HepG2 (cell line): ENCODE measurements around the gene FRMPD2. TPM values are rescaled to one million over a fixed set of nuclear protein-coding genes. Genes with fewer than 3 reads are reported as not detected.

Experiments used
- ATAC-seq: fragments of 200-7000 bp; cut with Tn5 transposase; 3 replicates; pipeline ENCODE4 v1.9.1; 2020; ENCODE audit warnings: mild to moderate bottlenecking, moderate library complexity
- BruUV-seq: library from RNA; stranded (reverse); fragments of 400-500 nt; replicated peaks from 2 replicates; lab custom pipeline; 2021; lab: Mats Ljungman, UMichigan
- CTCF ChIA-PET: fragments of 300-600 bp; formaldehyde crosslinking; extraction: SDS; loops from one replicate; lab custom pipeline; 2021; ENCODE audit warnings: low total read pairs, inconsistent platforms, low intra/inter-chr PET ratio; lab: Yijun Ruan, JAX
- POLR2A ChIA-PET: fragments of 350-600 bp; sonication (Branson Sonifier 250); formaldehyde crosslinking; loops from one replicate; lab custom pipeline; 2020; ENCODE audit warnings: antibody characterized with exemption, inconsistent platforms; lab: Yijun Ruan, JAX
- DNase-seq: peaks from one replicate; pipeline ENCODE4 v3.0.0-alpha.2; 2015; ENCODE audit warnings: low spot score
- FAIRE-seq: peaks from 3 replicates; lab custom pipeline; 2011; peaks lifted over from hg19 to GRCh38; lab: Jason Lieb, UNC
- H2AFZ ChIP-seq: one replicate; pipeline ENCODE4 v1.6.1; 2011; ENCODE audit warnings: low read length, inconsistent platforms
- H3K27ac ChIP-seq: fragments of 300-600 bp; 3 replicates; pipeline ENCODE4 v1.8.0; 2011; ENCODE audit warnings: mixed run types, mild to moderate bottlenecking, mixed read lengths, low read length, inconsistent platforms; ENCODE audit not compliant: insufficient read depth; ENCODE audit errors: extremely low read length
- H3K27me3 ChIP-seq, 2 experiments: fragments of 200-600 bp in 1 of 2; 2 replicates in 1 of 2; 3 replicates in 1 of 2; pipeline versions ENCODE4 v1.6.0 to v1.8.0; 2011; ENCODE audit warnings: low read length in 2 of 2, mild to moderate bottlenecking in 2 of 2, moderate library complexity in 2 of 2, inconsistent platforms in 1 of 2; ENCODE audit not compliant: insufficient read depth in 2 of 2, control insufficient read depth in 1 of 2
- H3K36me3 ChIP-seq, 2 experiments: fragments of 200-600 bp in 1 of 2; replicated peaks in 1 of 2; 2 replicates in 1 of 2; 3 replicates in 1 of 2; pipeline versions ENCODE4 v1.5.1 to v1.8.0; 2011; ENCODE audit warnings: low read length in 2 of 2, inconsistent platforms in 1 of 2; ENCODE audit not compliant: insufficient read depth in 2 of 2, control insufficient read depth in 1 of 2
- H3K4me1 ChIP-seq: 2 replicates; pipeline ENCODE4 v1.5.1; 2012; ENCODE audit warnings: low read length, inconsistent platforms; ENCODE audit not compliant: insufficient read depth
- H3K4me2 ChIP-seq: 2 replicates; pipeline ENCODE4 v1.6.0; 2011; ENCODE audit warnings: low read depth, low read length, inconsistent platforms
- H3K4me3 ChIP-seq, 3 experiments: fragments of 200-600 bp in 1 of 3; sonication (generic), shearing (Covaris generic) in 1 of 3; replicated peaks in 1 of 3; 2 replicates each; pipeline ENCODE4 v1.5.1; 2011 to 2016; ENCODE audit warnings: low read length in 3 of 3, inconsistent platforms in 2 of 3, low read depth in 2 of 3, mild to moderate bottlenecking in 2 of 3, control low read depth in 1 of 3, mixed read lengths in 1 of 3; ENCODE audit not compliant: insufficient read depth in 1 of 3
- H3K79me2 ChIP-seq: one replicate; pipeline ENCODE4 v1.6.1; 2011; ENCODE audit warnings: low read length, inconsistent platforms; ENCODE audit not compliant: insufficient read depth
- H3K9ac ChIP-seq: 2 replicates; pipeline ENCODE4 v1.6.0; 2011; ENCODE audit warnings: mild to moderate bottlenecking, low read depth, low read length, inconsistent platforms; ENCODE audit not compliant: insufficient read depth
- H3K9me3 ChIP-seq: 2 replicates; pipeline ENCODE4 v1.5.1; 2012; ENCODE audit warnings: mild to moderate bottlenecking, low read length
- H4K20me1 ChIP-seq: 2 replicates; pipeline ENCODE4 v1.6.0; 2011; ENCODE audit warnings: inconsistent platforms, mild to moderate bottlenecking, low read length, moderate library complexity; ENCODE audit not compliant: insufficient read depth
- DMTF1 ChIP-seq: sonication (generic); formaldehyde crosslinking; IDR thresholded peaks from 2 replicates; pipeline ENCODE4 v1.4.0; 2020; ENCODE audit warnings: mild to moderate bottlenecking, missing genetic modification reagents
- GFI1 ChIP-seq: sonication (generic); formaldehyde crosslinking; IDR thresholded peaks from 2 replicates; pipeline ENCODE4 v1.5.0; 2020; ENCODE audit warnings: missing genetic modification reagents, mild to moderate bottlenecking, borderline replicate concordance
- KAT2B ChIP-seq: fragments of 150-350 bp; IDR thresholded peaks from 2 replicates; pipeline ENCODE4 v1.6.1; 2014; ENCODE audit warnings: low read depth, low read length, borderline replicate concordance
- NFKBIZ ChIP-seq: IDR thresholded peaks from 2 replicates; pipeline ENCODE4 v1.6.1; 2018; ENCODE audit warnings: missing genetic modification reagents, missing compliant biosample characterization
- PAX8 ChIP-seq: sonication (generic); formaldehyde crosslinking; IDR thresholded peaks from 2 replicates; pipeline ENCODE4 v1.8.0; 2022; ENCODE audit warnings: mild to moderate bottlenecking, missing genetic modification reagents, borderline replicate concordance
- ZBTB39 ChIP-seq: sonication (generic); formaldehyde crosslinking; IDR thresholded peaks from 2 replicates; pipeline ENCODE4 v1.5.0; 2020; ENCODE audit warnings: missing genetic modification reagents
- ZFP36 ChIP-seq: fragments of 150-350 bp; IDR thresholded peaks from 2 replicates; pipeline ENCODE4 v1.6.1; 2018; ENCODE audit warnings: borderline replicate concordance, low read length, low read depth; ENCODE audit not compliant: partially characterized antibody
- ZNF282 ChIP-seq: fragments of 450-650 bp; IDR thresholded peaks from 2 replicates; pipeline ENCODE4 v1.6.1; 2018; ENCODE audit not compliant: partially characterized antibody
- ZNF33A ChIP-seq: sonication (generic); formaldehyde crosslinking; IDR thresholded peaks from 2 replicates; pipeline ENCODE4 v1.5.1; 2020; ENCODE audit warnings: missing genetic modification reagents, mild to moderate bottlenecking, moderate library complexity, borderline replicate concordance
- ZNF446 ChIP-seq: sonication (generic); formaldehyde crosslinking; IDR thresholded peaks from 2 replicates; pipeline ENCODE4 v1.5.0; 2020; ENCODE audit warnings: mild to moderate bottlenecking, missing genetic modification reagents
- ZNF451 ChIP-seq: sonication (generic); formaldehyde crosslinking; IDR thresholded peaks from 2 replicates; pipeline ENCODE4 v1.5.0; 2020; ENCODE audit warnings: mild to moderate bottlenecking, missing genetic modification reagents
- ZNF550 ChIP-seq: sonication (generic); formaldehyde crosslinking; IDR thresholded peaks from 2 replicates; pipeline ENCODE4 v1.4.0; 2020; ENCODE audit warnings: mild to moderate bottlenecking, missing genetic modification reagents, borderline replicate concordance
- ZNF687 ChIP-seq: sonication (generic); formaldehyde crosslinking; IDR thresholded peaks from 2 replicates; pipeline ENCODE4 v1.5.1; 2020; ENCODE audit warnings: mild to moderate bottlenecking, missing genetic modification reagents, moderate library complexity
- ZNF790 ChIP-seq: sonication (generic); formaldehyde crosslinking; IDR thresholded peaks from 2 replicates; pipeline ENCODE4 v1.8.0; 2022; ENCODE audit warnings: missing genetic modification reagents, mild to moderate bottlenecking, borderline replicate concordance
- in situ Hi-C: cut with HindIII; loops from 2 replicates; pipeline ENCODE4 v1.10.0; 2017; ENCODE audit warnings: low pct_unique_long_range_greater_than_20kb; ENCODE audit not compliant: extremely low pct_ligation_motif_present
- intact Hi-C: fragments of 100-400 bp; cut with micrococcal nuclease; formaldehyde crosslinking; loops from one replicate; pipeline ENCODE4 v1.10.0; 2022; ENCODE audit not compliant: unreplicated experiment
- polyA plus RNA-seq, 8 experiments: library from polyadenylated mRNA; depleted of rRNA in 3 of 8; stranded (reverse) in 7 of 8; unstranded in 1 of 8; fragments of >200 nt; fragmentation: Illumina TruSeq in 4 of 8; extraction: Trizol in 4 of 8; gene quantifications; 2 replicates each; pipeline versions ENCODE4 v1.2.1 to v1.2.3, GENCODE V29; 2011 to 2016; ENCODE audit warnings: low read depth in 4 of 8, missing spikeins in 1 of 8, mixed read lengths in 1 of 8; ENCODE audit not compliant: insufficient read depth in 1 of 8
- total RNA-seq, 5 experiments: library from RNA; depleted of rRNA; stranded (reverse); fragments of >200 nt; fragmentation: Illumina TruSeq; extraction: Trizol; gene quantifications; 2 replicates each; pipeline ENCODE4 v1.2.3, GENCODE V29; 2016; ENCODE audit warnings: low read depth in 1 of 5

Gene FRMPD2
- total and polyA plus RNA-seq, 2 of the 13 experiments (the other 11 are each of a cell fraction or from before 2014, with no cell fraction given), result 0.45 to 1.3 TPM

- H3K27ac ChIP-seq, result no peak overlapping the region
- no peaks in the 10 kb centered on the region for H3K9me3 ChIP-seq
- BruUV-seq, result no TSS peak
- H2AFZ ChIP-seq, result no peak overlapping the region
- no peaks in the 10 kb centered on the region; the same call in 1 of the 2 replicates for H3K4me1 ChIP-seq
- no peak overlapping the region for H3K9ac ChIP-seq
- no peak overlapping the region for H3K4me3 ChIP-seq
- POLR2A ChIA-PET, result no interaction called here
- in situ Hi-C loops, result no loop called here
- FAIRE-seq, result no peak
- H3K4me2 ChIP-seq, result no peak overlapping the region
- no peaks in the 10 kb centered on the region for H3K79me2 ChIP-seq
- no peak for DNase-seq
- peaks cover 0 to 5% of the 10 kb centered on the region in 2 experiments; a peak in 1 of 5 replicates for H3K27me3 ChIP-seq
- no peaks in the 10 kb centered on the region for H3K36me3 ChIP-seq
- TF ChIP-seq ZNF687, result no peak
- TF ChIP-seq ZBTB39 (CRISPR knock-in tag), result no peak
- TF ChIP-seq ZNF446 (CRISPR knock-in tag), result no peak
- TF ChIP-seq KAT2B, result no peak
- no peak for TF ChIP-seq ZNF33A
- no peak for TF ChIP-seq ZNF451
- TF ChIP-seq ZNF790 (CRISPR knock-in tag), result no peak
- TF ChIP-seq ZNF550 (CRISPR knock-in tag), result no peak
- no peak for TF ChIP-seq ZFP36
- no peak for TF ChIP-seq PAX8 (CRISPR knock-in tag)
- no peak for TF ChIP-seq GFI1 (CRISPR knock-in tag)
- no peak for TF ChIP-seq ZNF282
- no peak for TF ChIP-seq DMTF1 (CRISPR knock-in tag)
- TF ChIP-seq NFKBIZ, result no peak
- TF ChIP-seq, all 625 proteins: peak for 0
- CTCF ChIA-PET, result no interaction called here
- no peaks in the 10 kb centered on the region for H4K20me1 ChIP-seq
- intact Hi-C loops, result no loop called here
- ATAC-seq, result no peak
These were observed 8.3 kb upstream of the FRMPD2 start for GRCh38 chr10:48282829-48283228.
